Measurements from ENCODE around the gene ACSL5. TPM values are rescaled to one million over a fixed set of nuclear protein-coding genes. Genes with fewer than 3 reads are reported as not detected.

ACSL5 gene
- total and polyA plus RNA-seq, 10 of the 15 experiments (the other 5 are each of a cell fraction or from before 2014, with no cell fraction given), result 22.3 to 57.0 (median 46.4) TPM

- no peak for TF ChIP-seq CUX1 (IDR thresholded peaks at IDR 0.05; ENCODE audit: insufficient replicate concordance, low read depth, low read length)
Observed at GRCh38 chr10:112330162-112330561, 43.8 kb upstream of the ACSL5 start (continued).

DNA sequence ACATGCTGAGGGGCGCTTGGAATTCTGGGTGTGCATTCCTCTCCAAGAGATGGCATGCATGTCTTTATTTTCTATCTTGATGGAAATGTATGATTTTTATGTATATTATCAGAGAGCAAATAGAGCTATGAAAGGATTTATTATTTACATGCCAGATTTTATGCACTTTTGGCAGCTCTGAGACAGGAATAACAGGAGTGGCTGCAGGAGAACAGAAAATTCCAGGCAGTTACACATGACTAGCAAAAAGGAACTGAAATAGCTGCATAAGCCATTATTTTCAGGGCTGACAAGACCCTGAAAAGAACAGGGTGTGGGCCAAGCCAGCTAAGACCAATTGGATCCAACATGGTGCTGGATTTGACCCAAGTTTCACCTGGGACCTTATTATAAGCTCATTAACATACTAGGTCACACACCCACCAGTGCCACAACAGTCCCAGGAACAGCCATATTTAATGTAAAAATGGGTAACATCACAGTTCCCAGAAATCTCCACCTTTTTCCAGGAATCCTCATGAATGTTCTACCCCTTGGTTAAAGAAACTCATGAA, 43.2 kb upstream of the ACSL5 start:
- Histone ChIP-seq H3K27me3 (replicated peaks in 1 of 2; ENCODE audit: control insufficient read depth in 2 of 2, insufficient read depth in 2 of 2, low read length in 1 of 2) (no peaks in the 10 kb centered on the region; a peak in 1 of 4 replicates), H3K4me1 (ENCODE audit: control insufficient read depth, insufficient read depth, low read length) (no peaks in the 10 kb centered on the region), H3K27ac (ENCODE audit: control insufficient read depth, insufficient read depth) (no peak overlapping the region), H4K20me1 (ENCODE audit: control insufficient read depth, insufficient read depth) (no peaks in the 10 kb centered on the region), H3K4me2 (ENCODE audit: control insufficient read depth, insufficient read depth) (no peak overlapping the region), H3K9ac (ENCODE audit: control insufficient read depth, insufficient read depth, low read length) (no peak overlapping the region), H3K36me3 (ENCODE audit: control insufficient read depth in 2 of 2, insufficient read depth in 2 of 2, low read length in 1 of 2) (no peaks in the 10 kb centered on the region), H2AFZ (ENCODE audit: control insufficient read depth, low read depth, low read length) (no peak overlapping the region), H3K79me2 (ENCODE audit: control insufficient read depth, insufficient read depth, low read length) (no peaks in the 10 kb centered on the region), H3K9me3 (replicated peaks; ENCODE audit: control insufficient read depth, insufficient read depth, low read length) (no peaks in the 10 kb centered on the region), H3K4me3 (no peak overlapping the region)
- POLR2A ChIA-PET, result interaction anchor here (0.8 kb wide), 1 partner anchor 45 kb away, joined by 3 read pairs; no protein-coding TSS in a partner anchor
- RAD21 ChIA-PET (ENCODE audit: unreplicated experiment), result interaction anchor here (0.9 to 1.1 kb wide), 4 partner anchors 104 to 150 kb away, joined by 3 to 4 read pairs (median 3); no protein-coding TSS in a partner anchor
- BruUV-seq (replicated peaks), result no TSS peak
- no peak for DNase-seq (ENCODE audit: low read depth, low spot score)
- FAIRE-seq, result no peak
- WGBS (ENCODE audit: insufficient coverage, insufficient replicate concordance, low lambda C conversion rate, missing lambda C conversion rate), result 0% methylated on average over 1 of the region's 1 CpG
- CTCF ChIA-PET, result interaction anchor here (0.9 to 1.4 kb wide), 7 partner anchors 9 to 193 kb away, joined by 3 to 5 read pairs (median 4); no protein-coding TSS in a partner anchor
- in situ Hi-C loops (cut with MboI) (no loop called here), intact Hi-C loops (cut with micrococcal nuclease; ENCODE audit: unreplicated experiment) (no loop called here)
- no peak for ATAC-seq
- SMC1A ChIA-PET (ENCODE audit: uncharacterized antibody, unreplicated experiment), result interaction anchor here (0.7 to 1.2 kb wide), 4 partner anchors 9 to 104 kb away, joined by 3 to 7 read pairs (median 6); partner anchors contain the start of gene ACSL5
- TF ChIP-seq, protein P1, sequence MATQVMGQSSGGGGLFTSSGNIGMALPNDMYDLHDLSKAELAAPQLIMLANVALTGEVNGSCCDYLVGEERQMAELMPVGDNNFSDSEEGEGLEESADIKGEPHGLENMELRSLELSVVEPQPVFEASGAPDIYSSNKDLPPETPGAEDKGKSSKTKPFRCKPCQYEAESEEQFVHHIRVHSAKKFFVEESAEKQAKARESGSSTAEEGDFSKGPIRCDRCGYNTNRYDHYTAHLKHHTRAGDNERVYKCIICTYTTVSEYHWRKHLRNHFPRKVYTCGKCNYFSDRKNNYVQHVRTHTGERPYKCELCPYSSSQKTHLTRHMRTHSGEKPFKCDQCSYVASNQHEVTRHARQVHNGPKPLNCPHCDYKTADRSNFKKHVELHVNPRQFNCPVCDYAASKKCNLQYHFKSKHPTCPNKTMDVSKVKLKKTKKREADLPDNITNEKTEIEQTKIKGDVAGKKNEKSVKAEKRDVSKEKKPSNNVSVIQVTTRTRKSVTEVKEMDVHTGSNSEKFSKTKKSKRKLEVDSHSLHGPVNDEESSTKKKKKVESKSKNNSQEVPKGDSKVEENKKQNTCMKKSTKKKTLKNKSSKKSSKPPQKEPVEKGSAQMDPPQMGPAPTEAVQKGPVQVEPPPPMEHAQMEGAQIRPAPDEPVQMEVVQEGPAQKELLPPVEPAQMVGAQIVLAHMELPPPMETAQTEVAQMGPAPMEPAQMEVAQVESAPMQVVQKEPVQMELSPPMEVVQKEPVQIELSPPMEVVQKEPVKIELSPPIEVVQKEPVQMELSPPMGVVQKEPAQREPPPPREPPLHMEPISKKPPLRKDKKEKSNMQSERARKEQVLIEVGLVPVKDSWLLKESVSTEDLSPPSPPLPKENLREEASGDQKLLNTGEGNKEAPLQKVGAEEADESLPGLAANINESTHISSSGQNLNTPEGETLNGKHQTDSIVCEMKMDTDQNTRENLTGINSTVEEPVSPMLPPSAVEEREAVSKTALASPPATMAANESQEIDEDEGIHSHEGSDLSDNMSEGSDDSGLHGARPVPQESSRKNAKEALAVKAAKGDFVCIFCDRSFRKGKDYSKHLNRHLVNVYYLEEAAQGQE (IDR thresholded peaks at IDR 0.05; ENCODE audit: low read depth, low read length), result no peak
- TF ChIP-seq FOXK2 (IDR thresholded peaks at IDR 0.05) (no peak), GATAD2B (conservative IDR thresholded peaks at IDR 0.05; ENCODE audit: low read depth) (no peak), SUPT20H (IDR thresholded peaks at IDR 0.05; ENCODE audit: borderline replicate concordance, control insufficient read depth, low read depth, low read length) (no peak), BRCA1 (IDR thresholded peaks at IDR 0.05; ENCODE audit: low read depth, low read length) (no peak), MTA3 (IDR thresholded peaks at IDR 0.05; ENCODE audit: borderline replicate concordance, low read length) (no peak), RCOR1 (conservative IDR thresholded peaks at IDR 0.05; ENCODE audit: low read depth, low read length) (no peak)
- TF ChIP-seq, protein P2, sequence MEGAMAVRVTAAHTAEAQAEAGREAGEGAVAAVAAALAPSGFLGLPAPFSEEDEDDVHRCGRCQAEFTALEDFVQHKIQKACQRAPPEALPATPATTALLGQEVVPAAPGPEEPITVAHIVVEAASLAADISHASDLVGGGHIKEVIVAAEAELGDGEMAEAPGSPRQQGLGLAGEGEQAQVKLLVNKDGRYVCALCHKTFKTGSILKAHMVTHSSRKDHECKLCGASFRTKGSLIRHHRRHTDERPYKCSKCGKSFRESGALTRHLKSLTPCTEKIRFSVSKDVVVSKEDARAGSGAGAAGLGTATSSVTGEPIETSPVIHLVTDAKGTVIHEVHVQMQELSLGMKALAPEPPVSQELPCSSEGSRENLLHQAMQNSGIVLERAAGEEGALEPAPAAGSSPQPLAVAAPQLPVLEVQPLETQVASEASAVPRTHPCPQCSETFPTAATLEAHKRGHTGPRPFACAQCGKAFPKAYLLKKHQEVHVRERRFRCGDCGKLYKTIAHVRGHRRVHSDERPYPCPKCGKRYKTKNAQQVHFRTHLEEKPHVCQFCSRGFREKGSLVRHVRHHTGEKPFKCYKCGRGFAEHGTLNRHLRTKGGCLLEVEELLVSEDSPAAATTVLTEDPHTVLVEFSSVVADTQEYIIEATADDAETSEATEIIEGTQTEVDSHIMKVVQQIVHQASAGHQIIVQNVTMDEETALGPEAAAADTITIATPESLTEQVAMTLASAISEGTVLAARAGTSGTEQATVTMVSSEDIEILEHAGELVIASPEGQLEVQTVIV (IDR thresholded peaks at IDR 0.05; ENCODE audit: borderline replicate concordance, partially characterized antibody), result no peak

All from GM12878 (cell line).